OCI-LY1 (cell line): Measurements from ENCODE around the gene UNC5A.

Experiments
- H2AFZ ChIP-seq: fragments of 200-600 bp; sonication (generic), shearing (Covaris generic); 2 replicates; pipeline ENCODE4 v1.6.0; 2014; ENCODE audit warnings: antibody characterized with exemption, mild to moderate bottlenecking, low read length
- H3F3A ChIP-seq: fragments of 200-600 bp; sonication (generic), shearing (Covaris generic); 2 replicates; pipeline ENCODE4 v1.6.0; 2014; ENCODE audit warnings: mild to moderate bottlenecking, antibody characterized with exemption, low read length, moderate library complexity; ENCODE audit not compliant: insufficient read depth
- H3K27ac ChIP-seq: fragments of 200-600 bp; sonication (generic); 2 replicates; pipeline ENCODE4 v1.5.1; 2014; ENCODE audit warnings: low read length, mixed run types, mild to moderate bottlenecking, low read depth; ENCODE audit not compliant: poor library complexity, severe bottlenecking
- H3K27me3 ChIP-seq: fragments of 200-600 bp; sonication (generic); 2 replicates; pipeline ENCODE4 v1.6.0; 2014; ENCODE audit warnings: antibody characterized with exemption, mild to moderate bottlenecking, low read length, moderate library complexity; ENCODE audit not compliant: insufficient read depth
- H3K36me3 ChIP-seq: fragments of 200-600 bp; sonication (generic); 2 replicates; pipeline ENCODE4 v1.6.1; 2014; ENCODE audit warnings: mild to moderate bottlenecking, antibody characterized with exemption, low read length, moderate library complexity, mixed read lengths; ENCODE audit not compliant: insufficient read depth
- H3K4me1 ChIP-seq: fragments of 200-600 bp; sonication (generic); 2 replicates; pipeline ENCODE4 v1.5.1; 2014; ENCODE audit warnings: mild to moderate bottlenecking, low read length, moderate library complexity; ENCODE audit not compliant: insufficient read depth, severe bottlenecking
- H3K4me2 ChIP-seq: fragments of 200-600 bp; sonication (generic), shearing (Covaris generic); 2 replicates; pipeline ENCODE4 v1.6.1; 2014; ENCODE audit warnings: low read length
- H3K4me3 ChIP-seq: fragments of 200-600 bp; sonication (generic); 2 replicates; pipeline ENCODE4 v1.5.1; 2014; ENCODE audit warnings: low read length, low read depth, mild to moderate bottlenecking, mixed read lengths; ENCODE audit not compliant: poor library complexity, severe bottlenecking
- H3K79me2 ChIP-seq: fragments of 200-600 bp; shearing (Covaris generic); 2 replicates; pipeline ENCODE4 v1.6.1; 2016; ENCODE audit warnings: mixed run types, low read length, mixed read lengths; ENCODE audit not compliant: insufficient read depth
- H3K9ac ChIP-seq: fragments of 200-600 bp; sonication (generic), shearing (Covaris generic); 2 replicates; pipeline ENCODE4 v1.6.1; 2014; ENCODE audit warnings: mild to moderate bottlenecking, low read length, mixed read lengths
- H3K9me2 ChIP-seq: fragments of 200-600 bp; sonication (generic), shearing (Covaris generic); 2 replicates; pipeline ENCODE4 v1.6.1; 2014; ENCODE audit warnings: low read depth, mild to moderate bottlenecking, low read length, mixed read lengths
- H3K9me3 ChIP-seq: fragments of 200-600 bp; shearing (Covaris generic); 2 replicates; pipeline ENCODE4 v1.6.1; 2014; ENCODE audit warnings: low read length, mixed read lengths
- H4K20me1 ChIP-seq: fragments of 200-600 bp; sonication (generic), shearing (Covaris generic); 2 replicates; pipeline ENCODE4 v1.6.0; 2016; ENCODE audit warnings: mild to moderate bottlenecking, low read length; ENCODE audit not compliant: insufficient read depth
- EZH2 ChIP-seq: fragments of 200-600 bp; sonication (generic), shearing (Covaris generic); IDR thresholded peaks from 2 replicates; pipeline ENCODE4 v1.8.0; 2017; ENCODE audit warnings: borderline replicate concordance, mixed run types, mild to moderate bottlenecking, antibody characterized with exemption, low read length, moderate library complexity, mixed read lengths
- TF ChIP-seq, protein P1 (sequence below): fragments of 200-600 bp; sonication (generic), shearing (Covaris generic); IDR thresholded peaks from 2 replicates; pipeline ENCODE4 v1.5.1; 2017; ENCODE audit warnings: mild to moderate bottlenecking, antibody characterized with exemption, low read length, moderate library complexity, mixed read lengths

UNC5A gene

GRCh38 chr5:176865964-176866363 is 55.6 kb downstream of the UNC5A start:
- H4K20me1 ChIP-seq, result no peaks in the 10 kb centered on the region
- H3K4me3 ChIP-seq, result no peak overlapping the region
- no peaks in the 10 kb centered on the region for H3K9me3 ChIP-seq
- TF ChIP-seq EZH2, result no peak
- TF ChIP-seq, protein P1, sequence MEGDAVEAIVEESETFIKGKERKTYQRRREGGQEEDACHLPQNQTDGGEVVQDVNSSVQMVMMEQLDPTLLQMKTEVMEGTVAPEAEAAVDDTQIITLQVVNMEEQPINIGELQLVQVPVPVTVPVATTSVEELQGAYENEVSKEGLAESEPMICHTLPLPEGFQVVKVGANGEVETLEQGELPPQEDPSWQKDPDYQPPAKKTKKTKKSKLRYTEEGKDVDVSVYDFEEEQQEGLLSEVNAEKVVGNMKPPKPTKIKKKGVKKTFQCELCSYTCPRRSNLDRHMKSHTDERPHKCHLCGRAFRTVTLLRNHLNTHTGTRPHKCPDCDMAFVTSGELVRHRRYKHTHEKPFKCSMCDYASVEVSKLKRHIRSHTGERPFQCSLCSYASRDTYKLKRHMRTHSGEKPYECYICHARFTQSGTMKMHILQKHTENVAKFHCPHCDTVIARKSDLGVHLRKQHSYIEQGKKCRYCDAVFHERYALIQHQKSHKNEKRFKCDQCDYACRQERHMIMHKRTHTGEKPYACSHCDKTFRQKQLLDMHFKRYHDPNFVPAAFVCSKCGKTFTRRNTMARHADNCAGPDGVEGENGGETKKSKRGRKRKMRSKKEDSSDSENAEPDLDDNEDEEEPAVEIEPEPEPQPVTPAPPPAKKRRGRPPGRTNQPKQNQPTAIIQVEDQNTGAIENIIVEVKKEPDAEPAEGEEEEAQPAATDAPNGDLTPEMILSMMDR, result no peak
- H3K9ac ChIP-seq, result no peak overlapping the region
- no peak overlapping the region for H3K27ac ChIP-seq
- 0 out of 2 replicates have a peak, but pooled peaks cover 4% of the 10 kb centered on the region for H3K27me3 ChIP-seq
- no peak overlapping the region for H2AFZ ChIP-seq
- H3K79me2 ChIP-seq, result no peaks in the 10 kb centered on the region
- H3K9me2 ChIP-seq, result no peaks in the 10 kb centered on the region
- no peaks in the 10 kb centered on the region for H3K4me1 ChIP-seq
- no peaks in the 10 kb centered on the region for H3K36me3 ChIP-seq
- no peaks in the 10 kb centered on the region for H3F3A ChIP-seq
- H3K4me2 ChIP-seq, result no peak overlapping the region

- Histone ChIP-seq H3K27me3 (0 out of 2 replicates have a peak, but pooled peaks cover 4% of the 10 kb centered on the region), H3F3A (no peaks in the 10 kb centered on the region), H3K79me2 (no peaks in the 10 kb centered on the region), H2AFZ (no peak overlapping the region), H3K4me1 (no peaks in the 10 kb centered on the region), H3K36me3 (no peaks in the 10 kb centered on the region), H3K9ac (no peak overlapping the region), H3K4me3 (no peak overlapping the region), H3K9me3 (no peaks in the 10 kb centered on the region), H3K9me2 (no peaks in the 10 kb centered on the region), H4K20me1 (no peaks in the 10 kb centered on the region), H3K4me2 (no peak overlapping the region), H3K27ac (no peak overlapping the region)
- TF ChIP-seq EZH2, result no peak
- TF ChIP-seq, protein P1, result no peak
These were observed 56.5 kb downstream of the UNC5A start for GRCh38 chr5:176866707-176867310.

GRCh38 chr5:176868126-176868525 is 57.8 kb downstream of the UNC5A start:
- Histone ChIP-seq H3K27ac (no peak overlapping the region), H3K4me2 (no peak overlapping the region), H3K27me3 (0 out of 2 replicates have a peak, but pooled peaks cover 4% of the 10 kb centered on the region), H4K20me1 (no peaks in the 10 kb centered on the region), H3K36me3 (no peaks in the 10 kb centered on the region), H3K9ac (no peak overlapping the region), H3K9me3 (no peaks in the 10 kb centered on the region), H3K4me1 (no peaks in the 10 kb centered on the region), H2AFZ (no peak overlapping the region), H3F3A (no peaks in the 10 kb centered on the region), H3K79me2 (no peaks in the 10 kb centered on the region), H3K4me3 (no peak overlapping the region), H3K9me2 (no peaks in the 10 kb centered on the region)
- TF ChIP-seq, protein P1, result no peak
- no peak for TF ChIP-seq EZH2
